Natural killer cell (primary cell): Measurements from ENCODE around the gene SLC37A4. TPM values are rescaled to one million over a fixed set of nuclear protein-coding genes. Genes with fewer than 3 reads are reported as not detected.

ENCODE experiments used
- ATAC-seq, 3 donors: fragments of 150-1000 bp in 2 of 3; fragments of 200-7000 bp in 1 of 3; cut with Tn5 transposase; 1 replicate in 1 of 3; 2 replicates in 2 of 3; pipeline ENCODE4 v1.10.0; 2021; ENCODE audit warnings: mild to moderate bottlenecking in 2 of 3, moderate library complexity in 2 of 3
- DNase-seq, 2 donors: peaks; one replicate each; pipeline versions ENCODE4 v3.0.0 to v3.0.0-alpha.2; 2013 to 2021; ENCODE audit warnings: mixed read lengths in 1 of 2
- H3K27ac ChIP-seq: one replicate; pipeline ENCODE4 v1.5.1; 2013; ENCODE audit warnings: mild to moderate bottlenecking, low read length
- H3K27me3 ChIP-seq: one replicate; pipeline ENCODE4 v1.6.1; 2013; ENCODE audit warnings: low read length; ENCODE audit not compliant: control insufficient read depth, insufficient read depth
- H3K36me3 ChIP-seq: one replicate; pipeline ENCODE4 v1.6.1; 2013; ENCODE audit warnings: low read length; ENCODE audit not compliant: control insufficient read depth, insufficient read depth
- H3K4me1 ChIP-seq: one replicate; pipeline ENCODE4 v1.6.1; 2013; ENCODE audit warnings: low read length; ENCODE audit not compliant: control insufficient read depth, insufficient read depth
- H3K4me3 ChIP-seq: one replicate; pipeline ENCODE4 v1.5.1; 2013; ENCODE audit warnings: low read length
- H3K9me3 ChIP-seq: one replicate; pipeline ENCODE4 v1.6.1; 2013; ENCODE audit warnings: low read length; ENCODE audit not compliant: control insufficient read depth, insufficient read depth
- H3K27ac Mint-ChIP-seq, 2 donors: one replicate each; pipeline ENCODE4 v1.8.0; 2022; ENCODE audit warnings: mild to moderate bottlenecking in 2 of 2, mixed read lengths in 2 of 2, moderate library complexity in 1 of 2
- H3K27me3 Mint-ChIP-seq, 2 donors: one replicate each; pipeline ENCODE4 v1.8.0; 2022; ENCODE audit warnings: low read depth in 2 of 2, mixed read lengths in 2 of 2
- H3K36me3 Mint-ChIP-seq: one replicate; pipeline ENCODE4 v1.8.0; 2022; ENCODE audit warnings: mixed read lengths
- H3K4me1 Mint-ChIP-seq, 2 donors: one replicate each; pipeline ENCODE4 v1.8.0; 2022; ENCODE audit warnings: mixed read lengths in 2 of 2
- H3K4me3 Mint-ChIP-seq: one replicate; pipeline ENCODE4 v1.8.0; 2022; ENCODE audit warnings: mild to moderate bottlenecking, moderate library complexity, mixed read lengths
- H3K9me3 Mint-ChIP-seq, 2 donors: one replicate each; pipeline ENCODE4 v1.8.0; 2022; ENCODE audit warnings: mixed read lengths in 2 of 2
- WGBS: methylation state at CpG from one replicate; pipeline ENCODE4 v1.1.7; 2013; ENCODE audit warnings: missing lambda C conversion rate; ENCODE audit not compliant: insufficient coverage; 5-methylcytosine and 5-hydroxymethylcytosine counted together
- intact Hi-C: fragments of 100-400 bp; cut with micrococcal nuclease; formaldehyde crosslinking; loops from one replicate; pipeline ENCODE4 v1.14.2; 2022
- total RNA-seq, 4 donors: library from RNA; stranded (reverse); fragments of 120-200 nt in 1 of 4; gene quantifications; one replicate each; pipeline versions ENCODE4 v1.2.3 to v1.2.4, GENCODE V29; 2013 to 2022
- TF ChIP-seq, protein P1 (sequence below): fragments of 200-600 bp; IDR thresholded peaks from one replicate; pipeline ENCODE4 v1.8.0; 2022; ENCODE audit warnings: antibody characterized with exemption

SLC37A4 gene
- total RNA-seq, 3 donors from 2014 or later (not counting 1 experiment from before 2014, with no cell fraction given): 4.6 to 7.7 (median 6.5) TPM

DNA sequence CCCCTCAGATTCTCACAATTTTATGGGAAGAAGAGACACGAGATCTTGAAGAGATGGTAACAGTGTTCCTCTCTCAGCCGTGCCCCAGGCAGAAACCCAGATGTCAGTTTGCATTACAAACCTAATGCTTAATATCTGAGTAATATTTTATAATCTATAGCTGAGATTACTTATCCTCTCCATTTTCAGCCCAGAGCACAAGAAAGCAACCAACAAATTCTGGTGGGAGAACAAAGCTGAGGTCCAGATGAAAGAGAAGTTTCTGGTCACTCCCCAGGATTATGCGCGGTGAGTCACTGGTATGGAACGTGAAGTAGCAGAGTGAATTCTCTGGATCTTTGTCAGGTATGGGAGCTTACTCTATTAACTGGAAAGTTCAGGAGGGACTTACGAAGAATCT lies 31.9 kb downstream of the SLC37A4 start:
- peaks cover 23% of the 10 kb centered on the region for H3K4me1 ChIP-seq
- no peak for ATAC-seq
- TF ChIP-seq, protein P1, sequence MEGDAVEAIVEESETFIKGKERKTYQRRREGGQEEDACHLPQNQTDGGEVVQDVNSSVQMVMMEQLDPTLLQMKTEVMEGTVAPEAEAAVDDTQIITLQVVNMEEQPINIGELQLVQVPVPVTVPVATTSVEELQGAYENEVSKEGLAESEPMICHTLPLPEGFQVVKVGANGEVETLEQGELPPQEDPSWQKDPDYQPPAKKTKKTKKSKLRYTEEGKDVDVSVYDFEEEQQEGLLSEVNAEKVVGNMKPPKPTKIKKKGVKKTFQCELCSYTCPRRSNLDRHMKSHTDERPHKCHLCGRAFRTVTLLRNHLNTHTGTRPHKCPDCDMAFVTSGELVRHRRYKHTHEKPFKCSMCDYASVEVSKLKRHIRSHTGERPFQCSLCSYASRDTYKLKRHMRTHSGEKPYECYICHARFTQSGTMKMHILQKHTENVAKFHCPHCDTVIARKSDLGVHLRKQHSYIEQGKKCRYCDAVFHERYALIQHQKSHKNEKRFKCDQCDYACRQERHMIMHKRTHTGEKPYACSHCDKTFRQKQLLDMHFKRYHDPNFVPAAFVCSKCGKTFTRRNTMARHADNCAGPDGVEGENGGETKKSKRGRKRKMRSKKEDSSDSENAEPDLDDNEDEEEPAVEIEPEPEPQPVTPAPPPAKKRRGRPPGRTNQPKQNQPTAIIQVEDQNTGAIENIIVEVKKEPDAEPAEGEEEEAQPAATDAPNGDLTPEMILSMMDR: no peak
- H3K4me3 Mint-ChIP-seq: peak overlapping the region; percentile 97
- H3K27me3 ChIP-seq: no peaks in the 10 kb centered on the region
- H3K36me3 ChIP-seq: peaks cover 20% of the 10 kb centered on the region
- H3K36me3 Mint-ChIP-seq: no peaks in the 10 kb centered on the region
- H3K4me1 Mint-ChIP-seq: peaks cover 30 to 33% of the 10 kb centered on the region in 2 donors
- 90% methylated on average over 4 of the region's 6 CpGs for WGBS
- H3K27ac ChIP-seq: peak overlapping the region; percentile 93
- intact Hi-C loops: loop anchor here (1.0 kb wide), 3 partner anchors 19 to 58 kb away; partner anchors contain the start of genes HYOU1, RPS25, SLC37A4 and TRAPPC4
- no peaks in the 10 kb centered on the region for H3K9me3 ChIP-seq
- H3K4me3 ChIP-seq: no peak overlapping the region
- DNase-seq: no peak
- H3K27me3 Mint-ChIP-seq: no peaks in the 10 kb centered on the region
- H3K9me3 Mint-ChIP-seq: no peaks in the 10 kb centered on the region
- H3K27ac Mint-ChIP-seq: peak overlapping the region; percentile 94

DNA sequence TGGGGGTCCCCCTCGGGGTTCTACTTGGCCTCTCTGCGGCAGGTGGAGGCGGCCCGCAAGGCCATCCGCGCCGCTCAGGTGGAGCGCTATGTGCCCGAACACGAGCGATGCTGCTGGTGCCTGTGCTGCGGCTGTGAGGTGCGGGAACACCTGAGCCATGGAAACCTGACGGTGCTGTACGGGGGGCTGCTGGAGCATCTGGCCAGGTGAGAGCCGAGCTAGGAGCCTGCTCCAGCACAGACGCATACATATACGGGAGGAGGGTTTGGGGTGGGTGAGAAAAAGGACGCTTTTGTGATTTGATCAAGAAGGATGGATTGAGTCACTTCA lies 32.3 kb downstream of the SLC37A4 start:
- Histone ChIP-seq H3K9me3 (no peaks in the 10 kb centered on the region), H3K27ac (peak overlapping the region; percentile 93), H3K4me3 (peak overlapping the region; percentile 88), H3K27me3 (no peaks in the 10 kb centered on the region), H3K36me3 (peaks cover 19% of the 10 kb centered on the region), H3K4me1 (peaks cover 23% of the 10 kb centered on the region)
- H3K4me1 Mint-ChIP-seq: peaks cover 30 to 33% of the 10 kb centered on the region in 2 donors
- H3K27me3 Mint-ChIP-seq: no peaks in the 10 kb centered on the region
- H3K9me3 Mint-ChIP-seq: no peaks in the 10 kb centered on the region
- ATAC-seq (no peak), DNase-seq (no peak)
- 5% methylated on average over 19 of the region's 19 CpGs for WGBS
- intact Hi-C loops: loop anchor here (1.0 kb wide), 3 partner anchors 20 to 59 kb away; partner anchors contain the start of genes HYOU1, RPS25, SLC37A4 and TRAPPC4
- H3K4me3 Mint-ChIP-seq: peak overlapping the region; percentile 97
- no peaks in the 10 kb centered on the region for H3K36me3 Mint-ChIP-seq
- TF ChIP-seq, protein P1: no peak
- peak overlapping the region; percentile 94 for H3K27ac Mint-ChIP-seq

DNA sequence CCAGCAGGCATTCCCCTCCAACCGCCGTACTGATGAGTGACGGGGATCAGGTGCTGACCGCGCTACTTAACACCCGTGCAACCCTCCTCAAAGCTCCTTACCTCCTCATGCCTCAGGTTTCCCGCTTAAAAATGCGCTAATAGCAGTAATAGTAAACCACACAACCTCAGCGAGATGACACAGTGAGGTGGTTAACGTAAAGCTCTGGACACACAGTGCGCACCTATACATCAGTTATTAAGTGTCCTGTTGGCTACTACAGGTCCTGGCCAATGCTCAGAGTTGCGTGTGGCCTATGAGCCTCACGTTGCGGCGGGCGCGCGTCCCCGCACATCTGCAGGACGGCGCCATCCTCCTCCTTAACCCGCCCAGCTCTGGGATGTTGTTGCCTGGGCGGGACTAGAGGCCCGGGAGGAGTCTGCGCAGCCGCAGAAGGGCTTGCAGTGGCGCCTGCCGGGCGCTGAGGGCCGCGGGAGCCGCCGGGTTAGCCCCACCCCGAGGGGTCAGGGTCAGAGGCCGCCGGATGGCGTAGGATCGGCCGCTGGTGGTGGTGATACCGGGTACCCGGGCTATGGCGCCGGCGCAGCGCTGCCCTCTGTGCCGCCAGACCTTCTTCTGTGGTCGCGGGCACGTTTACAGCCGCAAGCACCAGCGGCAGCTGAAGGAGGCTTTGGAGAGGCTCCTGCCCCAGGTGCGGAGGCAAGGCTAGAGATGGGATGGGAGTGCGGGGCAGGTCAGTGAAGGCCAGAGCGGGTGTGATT lies 32.9 kb downstream of the SLC37A4 start, which contains the start of gene CENATAC:
TSS of gene CENATAC (plus strand) at position 512 of the 761 bp plus-strand sequence. CDS start at position 572, 60 bp downstream.
- no peaks in the 10 kb centered on the region for H3K27me3 Mint-ChIP-seq
- under 1% methylated on average over 54 of the region's 54 CpGs for WGBS
- Histone ChIP-seq H3K4me3 (peak within 1 kb of the TSS; percentile 88), H3K4me1 (peaks cover 23% of the 10 kb centered on the region), H3K27me3 (no peaks in the 10 kb centered on the region), H3K9me3 (no peaks in the 10 kb centered on the region), H3K36me3 (peaks cover 17% of the 10 kb centered on the region), H3K27ac (peak within 1 kb of the TSS; percentile 93)
- no peaks in the 10 kb centered on the region for H3K36me3 Mint-ChIP-seq
- H3K4me1 Mint-ChIP-seq: peaks cover 30 to 33% of the 10 kb centered on the region in 2 donors
- DNase-seq (peak; percentile 91 to 97), ATAC-seq (peak; percentile 92 to 98 (median 95))
- TF ChIP-seq, protein P1: no peak
- H3K4me3 Mint-ChIP-seq: peak within 1 kb of the TSS; percentile 97
- peak within 1 kb of the TSS; percentile 94 for H3K27ac Mint-ChIP-seq
- intact Hi-C loops: loop anchor here (1.0 kb wide), 3 partner anchors 20 to 59 kb away; partner anchors contain the start of genes HYOU1, RPS25, SLC37A4 and TRAPPC4
- H3K9me3 Mint-ChIP-seq: no peaks in the 10 kb centered on the region
